IPS-NIHi7 (cell line): ENCODE data around the gene ASIC3.

Source experiments
- DNase-seq: peaks from one replicate; pipeline ENCODE4 v3.0.0; 2012; ENCODE audit warnings: mixed read lengths; ENCODE audit errors: extremely low spot score

Gene ASIC3

GRCh38 chr7:151070574-151070960, 22.2 kb downstream of the ASIC3 start:
- DNase-seq: no peak

- DNase-seq: no peak
These were observed 22.9 kb downstream of the ASIC3 start for GRCh38 chr7:151071032-151071866.

- DNase-seq: no peak
These were observed 25.7 kb downstream of the ASIC3 start for GRCh38 chr7:151073990-151074389.

- no peak for DNase-seq
These were observed 26.7 kb downstream of the ASIC3 start for GRCh38 chr7:151074817-151075661.

GRCh38 chr7:151075662-151075971, 27.3 kb downstream of the ASIC3 start:
- no peak for DNase-seq

- DNase-seq: no peak
These were observed 27.7 kb downstream of the ASIC3 start for GRCh38 chr7:151075978-151076426.

GRCh38 chr7:151076863-151077704, 28.8 kb downstream of the ASIC3 start:
- peak; percentile 73 for DNase-seq

- no peak for DNase-seq
These were observed 29.4 kb downstream of the ASIC3 start for GRCh38 chr7:151077705-151078232.

- peak; percentile 58 for DNase-seq
These were observed 30.1 kb downstream of the ASIC3 start for GRCh38 chr7:151078233-151079040.

- DNase-seq: no peak
These were observed 31.0 kb downstream of the ASIC3 start for GRCh38 chr7:151079199-151079910.

- no peak for DNase-seq
These were observed 31.8 kb downstream of the ASIC3 start for GRCh38 chr7:151080067-151080521.

- DNase-seq: peak; percentile 91
These were observed 32.3 kb downstream of the ASIC3 start, which contains the start of gene FASTK for GRCh38 chr7:151080522-151081169. TSS of gene FASTK (minus strand) at chr7:151080809. CDS start at chr7:151080766, 43 bp downstream.

- no peak for DNase-seq
These were observed 33.1 kb downstream of the ASIC3 start for GRCh38 chr7:151081170-151082101.

GRCh38 chr7:151082141-151083070, 34.1 kb downstream of the ASIC3 start:
- DNase-seq: no peak

- no peak for DNase-seq
These were observed 34.9 kb downstream of the ASIC3 start, which contains the start of gene TMUB1 for GRCh38 chr7:151083071-151083823. TSS of gene TMUB1 (minus strand) at chr7:151083493. CDS start at chr7:151082563, 930 bp downstream.

- DNase-seq: no peak
These were observed 35.5 kb downstream of the ASIC3 start for GRCh38 chr7:151083824-151084160.

GRCh38 chr7:151085329-151085690, 37.0 kb downstream of the ASIC3 start:
- DNase-seq: no peak
